ENCODE data around the gene TXNDC5. TPM values are rescaled to one million over a fixed set of nuclear protein-coding genes. Genes with fewer than 3 reads are reported as not detected.

The TXNDC5 gene
- total RNA-seq, 1 donor from 2014 or later: 71.6 TPM

DNA sequence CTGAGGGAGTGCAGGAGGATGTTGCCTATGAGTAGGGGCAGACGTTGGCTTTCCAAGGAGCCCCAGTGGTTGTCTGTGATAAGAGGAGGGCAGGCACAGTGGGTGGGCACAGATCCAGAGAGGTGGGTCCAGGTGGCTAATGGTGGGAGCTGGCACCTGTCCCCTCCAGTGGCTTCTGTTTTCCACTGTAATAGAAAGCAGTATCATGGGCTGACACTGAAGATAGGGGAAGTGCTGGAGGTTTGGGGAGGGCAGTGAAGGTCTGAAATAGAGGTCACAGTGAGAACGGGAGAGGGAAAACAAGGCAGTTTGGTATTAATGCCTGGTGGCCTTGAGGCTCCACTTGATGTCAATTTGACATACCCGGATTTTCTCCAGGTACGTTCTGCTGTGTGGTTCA, 10.5 kb upstream of the TXNDC5 start:
- Mint-ChIP-seq H3K9me3 (ENCODE audit: low read depth) (peaks cover 8% of the 10 kb centered on the region), H3K4me1 (ENCODE audit: low read depth) (no peaks in the 10 kb centered on the region), H3K27me3 (peaks cover 23% of the 10 kb centered on the region), H3K4me3 (ENCODE audit: low read depth) (no peak overlapping the region), H3K27ac (no peak overlapping the region), H3K36me3 (ENCODE audit: insufficient read depth) (no peaks in the 10 kb centered on the region)
- no peak for DNase-seq (ENCODE audit: low spot score, unreplicated experiment)
- TF ChIP-seq, protein P1, sequence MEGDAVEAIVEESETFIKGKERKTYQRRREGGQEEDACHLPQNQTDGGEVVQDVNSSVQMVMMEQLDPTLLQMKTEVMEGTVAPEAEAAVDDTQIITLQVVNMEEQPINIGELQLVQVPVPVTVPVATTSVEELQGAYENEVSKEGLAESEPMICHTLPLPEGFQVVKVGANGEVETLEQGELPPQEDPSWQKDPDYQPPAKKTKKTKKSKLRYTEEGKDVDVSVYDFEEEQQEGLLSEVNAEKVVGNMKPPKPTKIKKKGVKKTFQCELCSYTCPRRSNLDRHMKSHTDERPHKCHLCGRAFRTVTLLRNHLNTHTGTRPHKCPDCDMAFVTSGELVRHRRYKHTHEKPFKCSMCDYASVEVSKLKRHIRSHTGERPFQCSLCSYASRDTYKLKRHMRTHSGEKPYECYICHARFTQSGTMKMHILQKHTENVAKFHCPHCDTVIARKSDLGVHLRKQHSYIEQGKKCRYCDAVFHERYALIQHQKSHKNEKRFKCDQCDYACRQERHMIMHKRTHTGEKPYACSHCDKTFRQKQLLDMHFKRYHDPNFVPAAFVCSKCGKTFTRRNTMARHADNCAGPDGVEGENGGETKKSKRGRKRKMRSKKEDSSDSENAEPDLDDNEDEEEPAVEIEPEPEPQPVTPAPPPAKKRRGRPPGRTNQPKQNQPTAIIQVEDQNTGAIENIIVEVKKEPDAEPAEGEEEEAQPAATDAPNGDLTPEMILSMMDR (IDR thresholded peaks at IDR 0.05; ENCODE audit: unreplicated experiment): no peak

DNA sequence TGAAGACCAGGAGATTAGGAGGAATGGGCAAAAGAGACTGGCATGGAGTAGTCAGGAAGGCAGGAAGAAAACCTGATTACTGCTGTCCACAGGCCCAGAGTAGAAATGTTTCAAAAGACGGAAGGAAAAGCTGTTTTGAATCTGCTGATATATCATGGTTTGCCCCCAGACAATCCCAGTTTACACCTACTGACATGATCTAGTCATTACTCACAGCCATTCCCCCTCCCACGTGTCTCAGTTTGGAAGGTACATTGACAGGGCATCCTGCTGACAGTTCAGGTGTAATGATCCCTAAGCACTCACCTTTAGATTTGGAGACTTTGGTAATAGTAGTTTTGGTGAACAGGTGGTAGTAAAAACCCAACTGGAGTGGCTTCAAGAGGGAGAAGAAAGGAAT, 9.8 kb upstream of the TXNDC5 start:
- Mint-ChIP-seq H3K27me3 (peaks cover 23% of the 10 kb centered on the region), H3K4me1 (ENCODE audit: low read depth) (no peaks in the 10 kb centered on the region), H3K4me3 (ENCODE audit: low read depth) (no peak overlapping the region), H3K36me3 (ENCODE audit: insufficient read depth) (no peaks in the 10 kb centered on the region), H3K9me3 (ENCODE audit: low read depth) (peaks cover 6% of the 10 kb centered on the region), H3K27ac (no peak overlapping the region)
- TF ChIP-seq, protein P1 (IDR thresholded peaks at IDR 0.05; ENCODE audit: unreplicated experiment): no peak
- DNase-seq (ENCODE audit: low spot score, unreplicated experiment): no peak

DNA sequence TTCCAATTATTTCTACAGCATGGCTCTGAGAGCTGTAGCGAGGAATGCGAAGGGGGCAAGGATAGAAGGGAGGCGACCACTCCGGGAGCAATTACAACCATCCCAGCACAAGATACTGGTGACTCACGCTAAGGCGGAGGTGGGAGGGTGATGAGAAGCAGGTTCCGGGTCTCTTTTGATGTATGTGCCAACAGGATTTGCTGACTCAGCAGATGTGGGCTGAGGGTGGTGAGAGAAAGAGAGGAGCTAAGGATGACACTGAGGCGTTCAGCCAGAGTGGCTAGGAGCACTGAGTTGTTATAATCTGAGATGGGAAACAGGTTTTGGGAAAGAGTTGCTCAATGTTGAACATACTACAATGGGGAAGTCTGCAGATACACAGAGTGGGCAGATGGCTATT, 9.3 kb upstream of the TXNDC5 start:
- no peak overlapping the region for H3K4me3 Mint-ChIP-seq (ENCODE audit: low read depth)
- H3K36me3 Mint-ChIP-seq (ENCODE audit: insufficient read depth): no peaks in the 10 kb centered on the region
- H3K27ac Mint-ChIP-seq: no peak overlapping the region

DNA sequence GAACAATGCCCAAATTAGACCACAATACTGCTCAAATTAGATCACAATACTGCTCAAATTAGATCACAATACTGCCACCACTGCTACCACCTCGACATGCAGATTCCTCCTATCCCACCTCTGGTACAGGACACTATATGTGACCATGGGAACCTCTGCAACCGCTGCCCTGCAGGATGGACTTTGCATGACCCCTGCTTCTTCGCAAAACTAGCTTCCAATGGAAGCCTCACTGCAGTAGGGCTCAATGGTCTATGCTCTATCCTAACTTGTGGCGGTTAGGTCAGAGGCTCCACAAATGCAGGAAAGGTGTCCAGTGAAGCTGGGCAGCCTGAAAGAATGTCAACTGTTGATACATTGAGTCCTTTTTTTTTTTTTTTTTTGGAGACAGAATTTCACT, 7.8 kb upstream of the TXNDC5 start:
- TF ChIP-seq, protein P1 (IDR thresholded peaks at IDR 0.05; ENCODE audit: unreplicated experiment): no peak
- no peaks in the 10 kb centered on the region for H3K9me3 Mint-ChIP-seq (ENCODE audit: low read depth)
- H3K36me3 Mint-ChIP-seq (ENCODE audit: insufficient read depth): no peaks in the 10 kb centered on the region
- H3K27ac Mint-ChIP-seq: no peak overlapping the region
- peaks cover 16% of the 10 kb centered on the region for H3K27me3 Mint-ChIP-seq
- no peak for DNase-seq (ENCODE audit: low spot score, unreplicated experiment)
- no peak overlapping the region for H3K4me3 Mint-ChIP-seq (ENCODE audit: low read depth)
- H3K4me1 Mint-ChIP-seq (ENCODE audit: low read depth): no peaks in the 10 kb centered on the region

More for the DNA sequence above, 9.3 kb upstream of the TXNDC5 start:
- H3K9me3 Mint-ChIP-seq (ENCODE audit: low read depth): peaks cover under 1% of the 10 kb centered on the region
- no peaks in the 10 kb centered on the region for H3K4me1 Mint-ChIP-seq (ENCODE audit: low read depth)
- peaks cover 23% of the 10 kb centered on the region for H3K27me3 Mint-ChIP-seq
- DNase-seq (ENCODE audit: low spot score, unreplicated experiment): no peak
- TF ChIP-seq, protein P1 (IDR thresholded peaks at IDR 0.05; ENCODE audit: unreplicated experiment): no peak

DNA sequence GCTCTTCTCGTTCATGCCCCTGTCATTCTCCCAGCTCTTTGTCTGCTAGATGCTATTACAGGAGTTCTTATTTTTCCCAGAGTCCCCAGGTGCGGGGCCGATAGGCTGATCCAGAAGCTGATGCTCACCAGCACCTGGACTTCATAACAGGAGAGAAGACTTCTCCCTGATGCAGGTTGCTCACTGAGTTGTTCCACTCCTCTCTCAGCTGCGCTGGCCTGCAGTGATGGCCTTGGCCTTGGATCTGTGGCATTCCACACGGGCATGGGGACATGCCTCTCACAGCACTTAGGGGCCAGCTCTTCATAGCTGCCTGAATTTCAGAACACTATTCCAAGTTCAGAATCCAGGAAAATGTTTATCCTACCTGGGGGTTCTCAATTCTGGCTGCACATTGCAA, 7.1 kb upstream of the TXNDC5 start:
- Mint-ChIP-seq H3K4me1 (ENCODE audit: low read depth) (no peaks in the 10 kb centered on the region), H3K9me3 (ENCODE audit: low read depth) (no peaks in the 10 kb centered on the region), H3K27ac (no peak overlapping the region)

More for the DNA sequence above, 7.1 kb upstream of the TXNDC5 start:
- H3K4me3 Mint-ChIP-seq (ENCODE audit: low read depth): no peak overlapping the region
- DNase-seq (ENCODE audit: low spot score, unreplicated experiment): no peak
- TF ChIP-seq, protein P1 (IDR thresholded peaks at IDR 0.05; ENCODE audit: unreplicated experiment): no peak
- H3K36me3 Mint-ChIP-seq (ENCODE audit: insufficient read depth): no peaks in the 10 kb centered on the region
- H3K27me3 Mint-ChIP-seq: peaks cover 16% of the 10 kb centered on the region
